Gastroesophageal sphincter (tissue), 3 donors: Measurements from ENCODE around the gene MARF1.

Experiments
- CTCF ChIP-seq, 4 experiments: fragments of 200-600 bp in 2 of 4; fragments of 450-650 bp in 2 of 4; sonication (generic) in 1 of 4; IDR thresholded peaks; one replicate each; pipeline ENCODE4 v1.5.1; 2017 to 2019; ENCODE audit warnings: antibody characterized with exemption in 4 of 4, mild to moderate bottlenecking in 2 of 4, moderate library complexity in 2 of 4
- POLR2A ChIP-seq, 2 donors: fragments of 450-650 bp; IDR thresholded peaks; one replicate each; pipeline ENCODE4 v1.6.1; 2017; ENCODE audit warnings: antibody characterized with exemption in 2 of 2, mild to moderate bottlenecking in 2 of 2, moderate library complexity in 1 of 2
- POLR2AphosphoS5 ChIP-seq: sonication (generic); formaldehyde crosslinking; IDR thresholded peaks from one replicate; pipeline ENCODE4 v1.6.1; 2017; ENCODE audit warnings: antibody characterized with exemption

DNA sequence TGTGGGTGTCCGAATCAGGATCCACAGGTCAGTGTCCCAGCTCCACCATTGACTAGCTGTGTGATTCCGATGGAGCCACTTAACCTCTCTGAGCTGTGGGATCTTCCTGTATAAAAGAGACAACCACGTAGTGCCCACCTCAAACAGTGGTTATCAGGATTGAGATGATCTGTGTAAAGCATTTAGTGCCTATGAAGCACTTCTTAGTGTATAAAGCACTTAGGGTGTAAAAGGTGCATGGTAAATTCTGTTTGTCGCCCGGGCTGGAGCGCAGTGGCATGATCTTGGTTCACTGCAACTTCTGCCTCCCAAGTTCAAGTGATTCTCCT is 95.2 kb downstream of the MARF1 start:
- TF ChIP-seq CTCF (IDR thresholded peaks at IDR 0.05), result no peak
- TF ChIP-seq POLR2A (IDR thresholded peaks at IDR 0.05), result no peak
- TF ChIP-seq POLR2AphosphoS5, result no peak
